Ovary (tissue), 3 donors: ENCODE data around the gene FYCO1.

ENCODE experiments used
- POLR2A ChIP-seq: fragments of 450-650 bp; IDR thresholded peaks from one replicate; pipeline ENCODE4 v1.6.1; 2017; ENCODE audit warnings: antibody characterized with exemption, mild to moderate bottlenecking, moderate library complexity
- TF ChIP-seq, protein P1 (sequence below), 3 donors: fragments of 450-650 bp in 2 of 3; fragments of 200-600 bp in 1 of 3; IDR thresholded peaks; one replicate each; pipeline versions ENCODE4 v1.5.1 to v1.8.0; 2016 to 2022; ENCODE audit warnings: antibody characterized with exemption in 3 of 3, mild to moderate bottlenecking in 1 of 3
- donor health status: DM: no; HTN: no; CAD: no.

DNA sequence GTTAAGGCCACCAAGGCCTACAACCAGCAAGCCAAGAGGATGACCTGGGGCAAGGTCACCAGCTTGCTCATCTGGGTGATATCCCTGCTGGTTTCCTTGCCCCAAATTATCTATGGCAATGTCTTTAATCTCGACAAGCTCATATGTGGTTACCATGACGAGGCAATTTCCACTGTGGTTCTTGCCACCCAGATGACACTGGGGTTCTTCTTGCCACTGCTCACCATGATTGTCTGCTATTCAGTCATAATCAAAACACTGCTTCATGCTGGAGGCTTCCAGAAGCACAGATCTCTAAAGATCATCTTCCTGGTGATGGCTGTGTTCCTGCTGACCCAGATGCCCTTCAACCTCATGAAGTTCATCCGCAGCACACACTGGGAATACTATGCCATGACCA lies 48.7 kb downstream of the FYCO1 start:
- TF ChIP-seq, protein P1, sequence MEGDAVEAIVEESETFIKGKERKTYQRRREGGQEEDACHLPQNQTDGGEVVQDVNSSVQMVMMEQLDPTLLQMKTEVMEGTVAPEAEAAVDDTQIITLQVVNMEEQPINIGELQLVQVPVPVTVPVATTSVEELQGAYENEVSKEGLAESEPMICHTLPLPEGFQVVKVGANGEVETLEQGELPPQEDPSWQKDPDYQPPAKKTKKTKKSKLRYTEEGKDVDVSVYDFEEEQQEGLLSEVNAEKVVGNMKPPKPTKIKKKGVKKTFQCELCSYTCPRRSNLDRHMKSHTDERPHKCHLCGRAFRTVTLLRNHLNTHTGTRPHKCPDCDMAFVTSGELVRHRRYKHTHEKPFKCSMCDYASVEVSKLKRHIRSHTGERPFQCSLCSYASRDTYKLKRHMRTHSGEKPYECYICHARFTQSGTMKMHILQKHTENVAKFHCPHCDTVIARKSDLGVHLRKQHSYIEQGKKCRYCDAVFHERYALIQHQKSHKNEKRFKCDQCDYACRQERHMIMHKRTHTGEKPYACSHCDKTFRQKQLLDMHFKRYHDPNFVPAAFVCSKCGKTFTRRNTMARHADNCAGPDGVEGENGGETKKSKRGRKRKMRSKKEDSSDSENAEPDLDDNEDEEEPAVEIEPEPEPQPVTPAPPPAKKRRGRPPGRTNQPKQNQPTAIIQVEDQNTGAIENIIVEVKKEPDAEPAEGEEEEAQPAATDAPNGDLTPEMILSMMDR (IDR thresholded peaks at IDR 0.05): no peak
- TF ChIP-seq POLR2A: no peak
